GM21737 (cell line): ENCODE results near the gene FAM3A.

Source experiments
- ATAC-seq: cut with Tn5 transposase; IDR thresholded peaks from one replicate; pipeline ENCODE4 v1.9.1; 2021; ENCODE audit warnings: mild to moderate bottlenecking, moderate library complexity; ENCODE audit not compliant: unreplicated experiment

FAM3A gene

DNA sequence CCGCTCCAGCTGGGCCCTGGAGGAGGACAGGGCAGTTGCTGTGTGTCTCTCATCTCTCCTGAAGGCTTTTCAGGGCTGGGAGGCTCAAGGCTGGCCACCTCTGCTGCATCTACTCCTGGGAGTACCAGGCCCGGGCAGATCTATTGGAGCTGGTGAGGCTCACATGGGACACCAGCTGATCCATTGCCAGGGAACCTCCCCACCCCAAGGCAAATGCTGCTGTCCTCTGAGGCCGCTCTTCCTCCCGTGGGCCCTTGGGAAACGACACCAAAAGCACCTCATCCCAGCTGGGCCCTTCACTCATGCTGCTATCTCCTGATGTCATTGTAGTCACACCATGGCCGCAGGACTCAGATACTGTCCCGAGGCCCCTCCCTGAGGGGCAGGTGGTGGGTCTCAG lies 33.2 kb downstream of the FAM3A start:
- ATAC-seq: no peak

DNA sequence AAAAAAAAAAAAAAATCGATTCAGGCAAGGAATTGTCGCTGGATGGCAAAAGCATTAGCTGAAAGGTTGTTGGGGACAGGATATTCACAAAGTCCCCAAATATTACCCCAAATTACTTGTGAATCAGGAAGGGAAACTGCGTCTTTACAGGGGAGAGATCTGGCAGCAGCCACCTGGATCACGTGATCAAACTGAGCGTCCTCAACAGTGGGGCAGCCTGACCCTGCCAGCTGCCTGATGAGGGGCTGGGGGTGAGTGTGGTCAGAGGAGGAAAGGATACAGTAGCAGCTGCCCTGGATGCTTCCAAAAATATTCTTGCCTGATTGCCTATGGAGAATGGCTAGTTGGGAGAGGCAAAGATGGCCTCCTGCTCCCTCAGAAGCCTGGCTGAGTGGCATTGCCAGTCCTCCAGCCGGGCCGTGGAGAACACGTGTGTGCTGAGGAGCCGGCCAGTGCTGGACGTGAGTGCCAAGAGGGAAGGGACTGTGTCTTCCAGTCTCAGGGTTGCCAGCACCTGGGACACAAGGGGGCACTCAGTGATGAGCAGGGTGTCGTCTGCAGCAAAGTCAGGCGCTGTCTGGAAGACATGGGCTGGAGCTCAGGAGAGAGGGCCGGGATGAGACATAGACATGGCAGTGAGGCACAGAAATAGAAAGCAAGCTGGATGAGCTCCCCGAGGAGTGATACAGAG lies 34.0 kb downstream of the FAM3A start:
- ATAC-seq: no peak

DNA sequence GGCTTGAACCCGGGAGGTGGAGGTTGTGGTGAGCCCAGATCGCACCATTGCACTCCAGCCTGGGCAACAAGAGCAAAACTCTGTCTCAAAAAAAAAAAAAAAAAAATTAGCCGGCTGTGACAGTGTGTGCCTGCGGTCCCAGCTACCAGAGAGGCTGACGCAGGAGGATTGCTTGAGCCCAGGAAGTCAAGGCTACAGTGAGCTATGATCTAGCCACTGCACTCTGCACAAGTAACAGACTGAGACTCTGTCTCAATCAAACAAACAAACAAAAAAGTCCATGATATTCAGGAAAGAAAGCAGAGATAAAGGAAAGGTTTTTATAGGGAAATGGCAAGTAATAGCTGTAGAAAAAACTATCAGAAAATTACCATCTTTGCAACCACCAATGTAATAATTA lies 34.8 kb downstream of the FAM3A start:
- ATAC-seq: no peak

DNA sequence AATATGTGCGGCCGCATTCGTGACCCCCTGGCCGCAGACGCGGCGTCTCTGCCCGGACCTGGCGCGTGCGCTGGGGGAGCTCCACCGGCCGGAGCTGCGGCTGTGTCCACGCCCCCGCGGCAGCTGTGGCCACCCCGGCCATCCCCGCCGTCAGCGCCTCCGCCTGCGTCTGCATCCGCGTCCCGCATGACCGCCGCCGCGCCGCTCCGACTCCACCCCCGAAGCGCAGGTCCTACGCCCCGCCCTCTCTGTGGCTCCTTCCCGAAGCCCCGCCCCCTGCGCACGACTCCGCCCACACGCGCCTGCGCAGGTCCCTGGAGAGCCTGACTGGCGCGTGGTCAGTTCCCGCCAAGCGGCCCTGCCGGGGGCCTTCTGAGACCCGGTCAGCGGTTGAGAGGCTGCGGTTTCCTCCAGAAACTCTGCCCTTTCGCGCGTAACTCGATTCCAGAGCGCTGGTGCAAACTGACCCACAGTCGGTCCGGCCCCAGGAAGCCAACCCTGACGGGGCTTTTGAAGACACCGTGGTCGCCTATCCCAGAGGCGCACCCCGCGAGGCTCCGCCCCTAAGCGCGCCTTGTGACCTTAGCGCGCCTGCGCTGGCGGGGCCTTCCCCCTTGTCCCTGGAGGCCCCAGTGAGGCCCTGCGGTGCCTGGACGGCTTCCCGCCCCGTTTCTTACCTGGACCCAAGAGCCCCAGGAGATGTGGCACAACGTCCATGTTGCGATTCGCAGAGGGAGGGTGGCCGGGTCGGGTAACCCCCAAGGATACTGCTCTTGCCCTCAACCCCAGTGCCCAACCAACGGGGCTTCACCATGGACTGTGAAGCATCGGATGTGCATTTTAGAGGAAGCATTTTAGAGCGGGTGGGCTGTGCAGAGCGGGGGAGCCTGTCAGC lies 37.1 kb downstream of the FAM3A start, which contains the start of gene LAGE3:
LAGE3 (minus strand) TSS at position 554 of the 895 bp plus-strand sequence; CDS start at position 188, 366 bp downstream.
- ATAC-seq: peak; percentile 84

DNA sequence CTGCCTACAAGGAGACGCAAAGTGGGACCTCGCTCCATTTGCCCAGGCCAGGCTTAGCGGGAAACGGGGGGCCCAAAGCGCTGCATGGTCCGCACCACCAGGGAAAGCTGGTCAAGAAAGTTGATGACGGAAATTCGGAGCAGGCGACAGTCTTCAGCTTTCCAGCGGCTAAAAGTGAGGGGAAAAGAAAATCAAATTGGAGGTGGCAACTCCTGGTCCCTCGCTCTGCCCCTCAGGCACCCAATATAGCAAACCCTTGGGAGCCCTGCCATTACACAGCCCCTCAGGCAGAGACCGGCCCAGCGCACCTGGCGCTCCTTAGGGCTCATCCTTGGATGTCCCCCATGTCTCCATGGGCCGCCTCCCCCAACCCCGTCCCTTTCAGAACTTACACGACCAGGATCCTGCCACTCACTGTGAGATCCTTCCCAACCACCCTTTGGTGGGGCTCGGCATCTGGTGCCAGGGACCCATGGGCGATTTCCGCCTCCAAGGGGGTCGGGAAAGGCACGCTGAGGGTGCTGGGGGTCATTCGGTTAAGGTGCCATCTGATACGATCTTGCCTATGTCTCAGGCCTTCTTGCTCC lies 38.0 kb downstream of the FAM3A start:
- ATAC-seq: no peak

DNA sequence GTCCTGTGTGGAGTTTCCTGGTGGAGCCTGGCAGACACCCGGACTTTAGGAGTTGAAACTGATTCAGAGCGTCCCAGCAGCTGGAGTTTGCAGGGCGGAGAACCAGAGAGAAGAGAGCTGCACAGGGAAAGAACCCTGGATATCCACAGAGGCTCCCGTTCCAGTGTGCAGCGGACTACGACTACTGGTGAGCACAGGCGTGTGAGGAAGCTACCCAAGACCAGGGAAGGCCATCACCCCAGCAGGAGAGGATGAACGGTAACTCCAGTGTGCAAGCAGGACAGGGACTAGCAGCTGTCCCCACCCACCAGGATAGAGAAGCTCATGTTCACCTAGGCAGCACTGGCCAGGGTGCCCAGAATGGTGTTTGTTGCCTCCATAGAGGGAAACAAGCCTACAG lies 39.2 kb downstream of the FAM3A start:
- ATAC-seq: no peak

DNA sequence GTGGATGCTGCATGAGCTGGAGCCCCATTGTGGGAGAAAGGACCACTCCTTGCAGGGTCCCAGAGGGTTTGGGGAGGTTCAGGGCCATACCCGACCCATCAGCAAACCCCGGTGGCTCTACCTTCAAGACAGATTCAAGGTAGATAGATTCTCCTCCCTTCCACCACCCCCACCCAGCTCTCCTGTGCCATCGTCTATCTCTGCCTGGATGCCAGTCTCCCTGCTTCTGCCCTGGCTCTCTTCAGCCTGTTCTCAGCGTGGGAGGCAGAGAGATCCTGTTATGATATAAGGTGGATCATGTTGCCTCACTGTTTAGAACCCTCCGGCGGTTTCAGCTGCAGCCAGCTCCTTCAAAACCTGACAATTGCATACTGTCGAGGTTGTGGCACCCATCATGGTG lies 42.3 kb downstream of the FAM3A start:
- no peak for ATAC-seq

DNA sequence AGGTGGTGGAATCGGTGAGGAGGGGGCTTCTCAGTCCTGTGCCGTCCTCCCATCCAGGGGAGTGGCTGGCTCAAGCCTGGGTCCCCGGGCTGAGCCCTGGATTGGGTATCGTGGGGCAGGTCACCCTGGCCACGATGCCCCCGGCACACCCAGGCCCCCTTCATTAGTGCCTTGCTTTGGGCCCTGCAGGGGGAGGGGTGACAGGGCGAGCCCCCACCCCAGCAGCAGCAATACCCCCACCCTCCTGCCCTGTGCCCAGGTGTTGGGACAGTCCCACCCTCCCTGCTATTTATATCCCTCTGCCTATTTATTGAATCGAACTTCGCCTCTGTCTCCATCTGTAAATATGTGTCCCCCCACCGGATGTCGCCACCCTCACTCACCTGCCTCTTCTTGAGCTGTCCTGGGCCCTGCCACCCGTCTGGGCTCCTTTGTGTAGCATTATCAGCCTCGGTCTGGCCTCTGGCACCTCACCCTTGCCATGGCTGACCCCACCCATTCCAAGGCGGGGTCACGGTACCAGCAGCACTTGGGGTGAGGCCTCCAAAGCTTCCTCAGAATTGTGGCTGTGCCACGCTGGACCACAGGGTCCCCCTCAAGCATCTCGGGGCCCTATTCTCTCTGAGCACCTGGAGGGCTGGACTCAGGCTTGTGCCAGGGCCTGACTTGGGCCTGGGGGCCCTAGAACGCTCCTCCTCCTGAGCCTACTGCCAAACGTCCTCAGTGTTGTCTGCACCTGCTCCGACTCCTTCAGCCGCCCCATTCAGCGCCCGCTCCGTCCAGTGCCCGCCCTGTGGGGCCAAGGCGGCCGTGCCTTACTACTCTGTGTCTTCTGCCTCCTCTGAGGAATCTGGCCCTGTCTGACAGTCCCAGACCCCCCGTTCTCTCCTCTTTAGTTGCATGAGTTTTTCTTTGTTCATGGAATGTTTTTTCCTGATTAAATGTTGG lies 43.1 kb downstream of the FAM3A start:
- ATAC-seq: no peak

DNA sequence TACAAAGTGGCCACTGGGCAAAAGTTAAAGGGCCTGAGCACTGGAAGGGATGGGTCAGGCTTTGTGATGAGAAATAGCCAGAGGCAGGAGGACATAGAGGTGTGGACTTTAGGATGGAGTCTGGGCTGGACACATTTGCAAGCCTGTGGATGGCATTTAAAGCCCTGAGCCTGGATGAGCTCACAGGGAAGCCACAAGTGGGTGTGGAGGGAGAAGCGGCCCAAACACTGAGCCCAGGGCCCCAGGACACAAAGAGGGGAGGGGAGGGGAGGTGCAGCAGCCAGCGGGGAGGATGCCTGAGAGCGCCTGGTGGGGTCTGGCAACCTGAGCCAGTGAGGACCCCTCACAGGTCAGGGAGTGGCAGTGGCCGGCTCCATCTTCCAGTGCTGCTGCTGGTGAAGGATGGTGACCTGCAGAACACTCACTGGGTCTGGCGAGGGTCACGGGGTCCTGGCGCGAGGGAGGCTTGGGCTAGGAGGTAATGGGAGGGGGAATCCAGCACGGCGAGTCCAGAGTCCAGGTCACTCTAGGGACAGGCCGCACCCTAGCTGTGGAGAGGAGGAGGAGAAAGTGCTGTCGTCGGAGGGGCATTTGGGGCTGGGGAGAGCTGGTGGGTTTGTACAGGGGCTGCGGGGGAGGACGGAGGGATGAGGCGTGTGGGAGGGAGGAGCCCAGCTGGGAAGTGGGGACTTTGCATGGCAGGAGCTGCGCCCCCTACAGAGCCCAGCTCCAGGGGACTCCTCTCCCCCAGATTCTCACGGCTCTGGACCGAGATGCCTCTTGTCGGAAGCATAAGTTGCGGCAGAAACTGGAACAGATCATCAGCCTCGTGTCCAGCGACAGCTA lies 44.0 kb downstream of the FAM3A start:
- ATAC-seq: no peak

DNA sequence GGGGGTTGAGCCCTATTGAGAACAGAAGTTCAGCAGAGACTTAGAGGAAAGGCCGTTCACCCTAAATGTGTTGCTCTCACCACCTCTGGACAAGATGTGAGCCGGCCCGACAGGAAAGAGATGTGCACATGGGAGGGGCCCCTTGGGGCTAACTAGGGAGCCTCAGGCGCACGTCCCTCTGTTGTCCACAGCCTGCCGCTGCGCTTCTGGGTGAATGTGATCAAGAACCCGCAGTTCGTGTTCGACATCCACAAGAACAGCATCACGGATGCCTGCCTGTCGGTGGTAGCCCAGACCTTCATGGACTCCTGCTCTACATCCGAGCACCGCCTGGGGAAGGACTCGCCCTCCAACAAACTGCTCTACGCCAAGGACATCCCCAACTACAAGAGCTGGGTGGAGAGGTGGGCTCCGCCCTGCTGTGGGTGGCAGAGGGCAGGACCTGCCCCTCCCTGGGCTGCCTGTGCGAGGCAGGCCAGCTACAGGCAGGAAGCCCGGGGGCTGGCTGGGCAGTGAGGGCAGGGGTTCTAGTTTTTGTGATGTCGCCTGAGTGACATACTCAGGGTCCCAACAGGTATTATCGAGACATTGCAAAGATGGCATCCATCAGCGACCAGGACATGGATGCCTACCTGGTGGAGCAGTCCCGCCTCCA lies 45.0 kb downstream of the FAM3A start:
- ATAC-seq: no peak

DNA sequence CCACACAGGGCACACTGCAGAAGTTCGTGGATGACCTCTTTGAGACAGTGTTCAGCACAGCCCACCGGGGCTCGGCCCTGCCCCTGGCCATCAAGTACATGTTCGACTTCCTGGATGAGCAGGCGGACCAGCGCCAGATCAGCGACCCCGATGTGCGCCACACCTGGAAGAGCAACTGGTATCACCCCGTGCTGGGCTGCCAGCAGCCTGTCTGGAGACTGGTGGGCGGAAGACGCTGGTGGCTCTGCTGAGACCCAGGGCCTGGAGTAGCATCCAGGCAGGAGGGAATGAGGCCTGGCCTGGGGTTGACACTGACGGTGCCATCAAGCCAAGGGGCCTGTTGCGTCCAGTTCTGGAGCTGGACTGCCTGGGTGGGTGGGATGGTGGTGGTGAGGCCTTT lies 45.6 kb downstream of the FAM3A start:
- no peak for ATAC-seq

DNA sequence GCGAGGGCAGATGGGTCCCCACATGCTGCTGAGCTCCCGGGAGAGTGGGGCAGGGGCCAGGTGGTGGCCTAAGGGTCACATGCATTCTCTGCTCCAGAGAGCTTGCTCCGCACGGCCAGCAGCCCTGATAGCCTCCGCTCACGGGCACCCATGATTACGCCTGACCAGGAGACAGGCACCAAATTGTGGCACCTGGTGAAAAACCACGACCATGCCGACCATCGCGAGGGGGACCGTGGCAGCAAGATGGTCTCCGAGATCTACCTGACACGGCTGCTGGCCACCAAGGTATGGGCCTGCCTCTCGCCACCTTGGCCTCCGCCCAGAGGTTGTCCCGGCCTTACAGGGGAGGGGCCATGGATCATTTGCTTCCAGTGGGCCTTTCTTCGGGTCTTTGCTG lies 46.2 kb downstream of the FAM3A start:
- no peak for ATAC-seq

DNA sequence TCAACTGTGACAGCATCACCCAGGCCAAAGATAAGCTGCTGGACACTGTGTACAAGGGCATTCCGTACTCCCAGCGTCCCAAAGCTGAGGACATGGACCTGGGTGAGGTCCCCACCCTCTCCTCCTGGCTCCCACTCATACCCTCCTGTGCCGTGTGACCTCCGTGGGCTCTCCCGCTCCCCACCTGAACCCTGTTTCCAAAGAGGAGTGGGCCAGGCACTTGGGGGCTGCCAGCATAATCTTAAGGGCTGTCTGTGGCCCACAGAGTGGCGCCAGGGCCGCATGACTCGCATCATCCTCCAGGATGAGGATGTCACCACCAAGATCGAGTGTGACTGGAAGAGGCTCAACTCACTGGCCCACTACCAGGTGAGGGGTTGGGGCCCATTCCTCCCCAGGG lies 46.9 kb downstream of the FAM3A start:
- ATAC-seq: no peak

DNA sequence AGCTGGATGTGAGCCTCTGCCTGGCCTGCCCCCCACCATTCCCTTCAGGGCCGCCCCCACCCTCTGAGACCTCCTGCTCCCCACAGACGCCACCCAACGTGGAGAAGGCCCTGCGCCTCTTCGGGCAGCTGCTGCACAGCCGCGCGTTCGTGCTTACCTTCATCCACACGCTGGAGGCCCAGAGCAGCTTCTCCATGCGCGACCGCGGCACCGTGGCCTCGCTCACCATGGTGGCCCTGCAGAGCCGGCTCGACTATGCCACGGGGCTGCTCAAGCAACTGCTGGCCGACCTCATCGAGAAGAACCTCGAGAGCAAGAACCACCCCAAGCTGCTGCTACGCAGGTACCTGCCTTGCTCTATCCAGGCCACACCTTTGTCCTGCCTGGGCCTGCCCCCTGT lies 47.8 kb downstream of the FAM3A start:
- no peak for ATAC-seq

DNA sequence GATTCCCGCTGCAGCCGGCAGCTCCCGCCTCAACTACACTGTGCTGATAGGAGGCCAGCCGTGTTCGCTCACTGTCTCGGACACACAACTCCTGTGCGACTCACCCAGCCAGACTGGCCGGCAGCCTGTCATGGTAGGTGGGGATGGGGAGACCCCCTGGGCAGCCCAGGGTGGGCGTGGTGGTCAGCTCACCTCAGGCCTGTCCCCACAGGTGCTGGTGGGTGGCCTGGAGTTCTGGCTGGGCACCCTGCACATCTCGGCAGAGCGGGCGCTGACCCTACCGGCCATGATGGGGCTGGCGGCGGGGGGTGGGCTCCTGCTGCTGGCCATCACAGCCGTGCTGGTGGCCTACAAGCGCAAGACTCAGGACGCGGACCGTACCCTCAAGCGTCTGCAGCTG lies 48.5 kb downstream of the FAM3A start:
- ATAC-seq: no peak

DNA sequence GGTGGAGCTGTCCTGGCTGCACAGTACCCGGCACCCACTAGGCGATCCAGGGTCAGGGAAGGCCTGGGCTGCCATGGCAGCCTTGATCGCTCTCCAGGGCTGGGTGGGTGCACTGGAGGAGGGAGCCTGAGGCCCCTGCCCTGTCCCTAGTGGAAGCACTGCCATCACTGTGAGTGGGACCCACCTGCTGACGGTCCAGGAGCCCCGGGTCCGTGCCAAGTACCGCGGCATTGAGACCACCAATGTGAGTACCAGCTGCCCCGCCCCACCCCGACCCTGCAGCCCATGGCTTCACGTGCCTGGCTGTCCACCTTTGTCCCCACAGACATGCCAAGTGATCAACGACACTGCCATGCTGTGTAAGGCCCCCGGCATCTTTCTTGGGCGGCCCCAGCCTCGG lies 49.1 kb downstream of the FAM3A start:
- ATAC-seq: no peak

DNA sequence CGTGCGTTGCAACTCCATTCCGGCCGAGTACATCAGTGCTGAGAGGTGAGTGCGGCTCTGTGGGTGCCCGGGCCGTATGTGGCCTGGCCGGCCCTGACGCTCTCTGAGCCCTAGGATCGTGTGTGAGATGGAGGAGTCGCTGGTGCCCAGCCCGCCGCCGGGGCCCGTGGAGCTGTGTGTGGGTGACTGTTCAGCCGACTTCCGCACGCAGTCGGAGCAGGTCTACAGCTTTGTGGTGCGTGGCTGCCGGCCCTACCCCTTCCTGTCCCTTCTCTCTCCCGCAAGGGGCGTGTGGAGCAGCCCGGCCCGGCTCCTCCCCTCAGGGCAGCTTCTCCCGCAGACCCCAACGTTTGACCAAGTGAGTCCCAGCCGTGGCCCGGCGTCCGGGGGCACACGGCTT lies 50.0 kb downstream of the FAM3A start:
- no peak for ATAC-seq

DNA sequence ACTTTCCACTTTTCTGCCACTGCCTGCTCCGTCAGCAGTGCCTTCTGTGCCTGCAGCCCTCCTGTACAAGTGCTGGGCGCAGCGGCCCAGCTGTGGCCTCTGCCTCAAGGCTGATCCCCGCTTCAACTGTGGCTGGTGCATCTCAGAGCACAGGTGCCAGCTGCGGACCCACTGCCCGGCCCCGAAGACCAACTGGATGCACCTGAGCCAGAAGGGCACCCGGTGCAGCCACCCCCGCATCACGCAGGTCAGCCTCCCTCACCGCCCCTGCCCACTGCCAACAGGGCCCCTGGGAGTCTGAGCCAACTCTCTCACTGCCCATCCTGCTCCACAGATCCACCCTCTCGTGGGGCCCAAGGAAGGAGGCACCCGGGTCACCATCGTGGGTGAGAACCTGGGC lies 50.4 kb downstream of the FAM3A start:
- no peak for ATAC-seq

DNA sequence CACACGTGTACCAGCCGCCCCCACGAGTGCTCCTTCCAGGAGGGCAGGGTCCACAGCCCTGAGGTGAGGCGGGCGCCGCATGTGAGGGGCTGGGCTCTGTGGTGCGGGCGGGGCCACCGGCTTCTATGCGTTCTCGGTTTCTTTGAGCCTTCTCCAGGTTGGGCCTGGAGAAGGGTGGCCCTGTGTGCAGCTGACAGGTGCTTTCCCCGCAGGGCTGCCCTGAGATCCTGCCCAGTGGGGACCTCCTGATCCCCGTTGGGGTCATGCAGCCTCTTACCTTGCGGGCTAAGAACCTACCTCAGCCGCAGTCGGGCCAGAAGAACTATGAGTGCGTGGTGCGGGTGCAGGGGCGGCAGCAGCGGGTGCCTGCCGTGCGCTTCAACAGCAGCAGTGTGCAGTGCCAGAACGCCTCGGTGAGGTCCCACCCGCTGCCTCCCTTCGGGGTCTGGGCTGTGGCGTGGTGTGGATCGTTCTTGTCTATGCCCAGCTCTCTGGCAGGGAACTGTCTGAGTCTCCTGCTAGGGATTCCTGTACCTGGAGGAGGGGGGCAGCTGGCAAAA lies 51.1 kb downstream of the FAM3A start:
- no peak for ATAC-seq
